Measurements from ENCODE around the gene CAMK1D.

Gene CAMK1D

DNA sequence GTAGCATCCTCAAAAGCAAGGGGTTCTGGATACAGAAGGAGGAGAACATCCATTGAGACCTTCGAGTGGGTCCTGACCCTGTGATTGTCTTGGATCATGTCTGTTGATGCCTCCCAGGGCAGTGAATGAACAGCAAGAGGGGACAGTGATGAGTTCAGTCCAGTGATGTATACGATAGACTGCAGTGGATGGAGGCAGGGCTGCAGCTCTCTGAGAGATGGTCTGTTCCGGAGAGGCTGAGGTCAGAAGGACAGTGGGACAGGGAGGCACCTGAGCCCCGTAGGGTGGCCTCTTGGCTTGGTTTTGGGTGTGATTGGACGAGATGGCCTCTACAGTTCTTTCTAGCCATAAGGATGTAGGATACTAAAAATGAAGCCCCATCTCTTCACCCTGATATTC is 280.4 kb downstream of the CAMK1D start:
- DNase-seq (ENCODE audit: low spot score): no peak

- no peak for DNase-seq (ENCODE audit: low spot score)
These were observed 281.9 kb downstream of the CAMK1D start for GRCh38 chr10:12631216-12631615.

- no peak for DNase-seq (ENCODE audit: low spot score)
These were observed 282.6 kb downstream of the CAMK1D start for GRCh38 chr10:12631787-12632562.

GRCh38 chr10:12633776-12634620 is 284.7 kb downstream of the CAMK1D start:
- DNase-seq (ENCODE audit: low spot score): no peak

DNA sequence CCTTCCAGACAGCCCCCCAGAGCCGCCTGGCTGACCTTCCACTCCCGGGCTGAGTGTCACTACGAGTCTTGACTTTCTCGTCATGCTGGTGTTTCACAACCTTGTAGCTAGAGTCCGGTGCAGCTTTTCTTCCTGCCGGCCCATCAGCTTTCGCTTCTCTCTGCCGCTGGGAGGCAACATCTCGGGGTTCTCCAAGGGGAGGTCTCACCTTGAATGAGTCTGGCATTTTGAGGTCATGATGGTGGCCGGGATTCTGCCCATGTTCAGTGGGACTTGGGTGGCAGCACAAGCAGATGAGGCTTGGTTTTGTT is 285.2 kb downstream of the CAMK1D start:
- DNase-seq (ENCODE audit: low spot score): no peak

DNA sequence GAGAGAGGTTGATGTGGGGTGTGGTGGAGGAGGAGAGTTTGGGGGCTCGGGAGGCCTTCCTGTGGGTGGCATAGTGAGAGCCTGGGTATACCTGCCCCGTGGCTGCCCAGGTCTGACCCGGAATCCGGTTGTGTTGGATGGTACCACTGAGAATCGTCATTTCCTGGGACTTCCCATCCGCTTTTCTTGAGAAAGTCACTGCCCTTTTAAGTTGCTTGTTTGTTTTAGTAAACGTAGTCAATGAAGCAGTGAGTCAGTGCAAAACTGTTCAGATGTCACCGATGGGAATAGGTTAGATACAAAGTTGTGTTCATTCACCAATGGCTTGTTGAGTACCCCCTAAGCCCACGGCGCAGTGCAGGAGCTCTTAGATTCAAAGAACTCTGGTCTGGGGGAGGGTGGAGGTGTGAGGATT is 285.8 kb downstream of the CAMK1D start:
- DNase-seq (ENCODE audit: low spot score): no peak

DNA sequence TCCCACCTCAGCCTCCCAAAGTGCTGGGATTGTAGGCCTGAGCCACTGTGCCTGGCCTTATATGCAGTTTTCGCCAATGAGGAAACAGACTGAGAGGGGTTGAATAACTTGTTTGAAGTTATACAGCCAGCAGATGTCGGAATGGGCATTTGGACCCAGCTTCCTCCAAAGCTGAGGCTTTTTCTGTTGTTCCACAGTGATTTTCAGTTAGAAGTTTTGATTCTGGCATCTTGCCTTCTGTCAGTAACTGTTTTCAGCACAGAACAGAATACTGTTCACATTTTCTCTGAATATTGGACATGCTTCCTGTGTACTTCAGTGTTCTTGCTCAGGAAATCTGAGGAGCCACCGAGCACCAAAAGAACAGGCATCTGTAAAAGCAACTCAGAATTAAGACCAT is 287.2 kb downstream of the CAMK1D start:
- DNase-seq (ENCODE audit: low spot score): no peak

DNA sequence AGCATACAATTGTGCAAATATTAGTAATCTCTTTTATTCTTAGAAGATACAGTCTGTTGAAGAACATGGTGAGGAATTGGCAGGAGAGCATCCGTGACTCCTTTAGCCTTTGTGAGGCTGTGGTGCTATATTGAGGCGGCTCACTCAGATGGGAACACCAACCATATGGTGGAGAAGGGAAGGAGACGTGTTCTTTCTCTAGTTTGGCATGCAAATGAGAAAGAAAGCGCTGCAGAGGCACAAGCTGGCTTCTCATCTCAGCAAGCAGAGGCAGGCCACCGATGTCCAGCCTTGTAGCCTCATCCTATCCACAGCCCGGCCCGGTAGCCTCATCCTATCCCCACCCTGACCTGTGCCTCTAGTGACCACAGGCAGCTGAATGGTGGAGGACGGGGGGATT is 288.3 kb downstream of the CAMK1D start:
- no peak for DNase-seq (ENCODE audit: low spot score)

GRCh38 chr10:12638103-12638502 is 288.8 kb downstream of the CAMK1D start:
- no peak for DNase-seq (ENCODE audit: low spot score)

DNA sequence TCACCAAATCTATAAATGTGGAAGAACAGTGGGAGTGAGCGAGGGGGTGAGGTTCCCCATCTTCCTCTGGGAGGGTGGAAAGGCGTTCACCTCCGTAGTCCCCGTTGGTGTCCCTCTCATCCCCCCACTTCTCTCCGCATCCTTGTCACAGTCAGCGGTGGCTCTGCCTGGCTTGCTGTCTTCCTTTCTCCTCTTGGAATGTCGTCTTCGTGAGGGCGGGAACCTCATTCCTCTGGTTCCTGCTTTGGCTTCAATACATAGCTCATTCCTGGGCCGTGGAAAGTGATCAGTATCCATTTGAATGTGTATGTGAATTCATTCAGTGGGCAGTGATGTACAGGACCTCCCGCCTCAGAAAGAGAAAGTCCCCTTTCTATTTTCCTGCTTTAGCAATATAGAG is 289.4 kb downstream of the CAMK1D start:
- DNase-seq (ENCODE audit: low spot score): no peak

GRCh38 chr10:12639996-12640944 is 290.9 kb downstream of the CAMK1D start:
- no peak for DNase-seq (ENCODE audit: low spot score)

DNA sequence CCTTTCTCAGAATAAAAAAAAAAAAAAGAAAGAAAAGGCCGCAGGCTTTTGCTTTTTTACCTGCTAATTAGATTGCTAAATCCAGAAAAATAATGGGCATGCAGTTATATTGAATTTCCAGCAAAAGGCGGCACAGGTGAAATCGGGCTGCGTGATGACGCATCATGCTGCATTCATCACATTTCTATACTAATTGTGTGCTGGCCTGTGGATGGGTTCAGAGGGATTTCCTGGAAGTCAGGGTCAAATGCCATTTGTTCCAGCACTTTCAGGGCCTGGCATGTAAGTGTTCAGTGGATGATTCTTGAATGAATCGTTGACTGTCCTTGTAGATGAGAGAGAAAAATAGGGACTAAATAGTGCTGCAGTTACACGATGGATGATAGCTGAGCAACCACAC is 292.7 kb downstream of the CAMK1D start:
- DNase-seq (ENCODE audit: low spot score): no peak

DNA sequence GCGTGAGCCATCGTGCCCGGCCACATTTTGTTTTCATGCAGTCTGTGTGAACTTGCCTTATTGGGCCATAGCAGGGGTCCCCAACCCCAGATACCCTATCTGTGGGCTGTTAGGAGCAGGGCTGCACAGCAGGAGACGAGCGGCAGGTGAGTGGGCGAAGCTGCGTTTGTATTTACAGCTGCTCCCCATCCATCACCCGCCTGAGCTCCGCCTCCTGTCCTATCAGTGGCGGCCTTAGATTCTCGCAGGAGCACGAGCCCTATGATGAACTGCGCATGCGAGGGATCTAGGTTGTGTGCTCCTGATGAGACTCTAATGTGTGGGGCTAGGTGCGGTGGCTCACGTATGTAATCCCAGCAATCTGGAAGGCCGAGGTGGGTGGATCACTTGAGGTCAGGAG is 293.9 kb downstream of the CAMK1D start:
- no peak for DNase-seq (ENCODE audit: low spot score)

GRCh38 chr10:12644380-12645144 is 295.2 kb downstream of the CAMK1D start:
- DNase-seq (ENCODE audit: low spot score): no peak

DNA sequence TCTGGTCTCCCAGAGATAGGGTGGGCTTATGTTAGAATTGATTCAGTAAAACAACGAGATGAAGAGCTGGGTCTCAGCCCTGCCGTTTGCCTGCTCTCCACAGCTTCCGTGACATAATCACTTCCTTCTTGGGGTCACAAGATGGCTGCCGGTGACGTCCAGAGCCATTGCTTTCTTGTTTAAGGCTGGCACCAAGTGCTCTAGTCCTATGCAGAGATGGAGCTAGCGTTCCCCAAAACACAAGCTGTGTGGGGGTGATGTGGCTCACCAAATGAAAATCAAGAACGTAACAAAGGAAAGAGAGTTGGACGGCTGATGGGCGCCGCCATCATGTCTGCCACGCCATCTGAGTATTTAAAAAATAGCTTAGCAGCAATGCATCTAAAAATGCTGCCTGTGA is 296.1 kb downstream of the CAMK1D start:
- no peak for DNase-seq (ENCODE audit: low spot score)

DNA sequence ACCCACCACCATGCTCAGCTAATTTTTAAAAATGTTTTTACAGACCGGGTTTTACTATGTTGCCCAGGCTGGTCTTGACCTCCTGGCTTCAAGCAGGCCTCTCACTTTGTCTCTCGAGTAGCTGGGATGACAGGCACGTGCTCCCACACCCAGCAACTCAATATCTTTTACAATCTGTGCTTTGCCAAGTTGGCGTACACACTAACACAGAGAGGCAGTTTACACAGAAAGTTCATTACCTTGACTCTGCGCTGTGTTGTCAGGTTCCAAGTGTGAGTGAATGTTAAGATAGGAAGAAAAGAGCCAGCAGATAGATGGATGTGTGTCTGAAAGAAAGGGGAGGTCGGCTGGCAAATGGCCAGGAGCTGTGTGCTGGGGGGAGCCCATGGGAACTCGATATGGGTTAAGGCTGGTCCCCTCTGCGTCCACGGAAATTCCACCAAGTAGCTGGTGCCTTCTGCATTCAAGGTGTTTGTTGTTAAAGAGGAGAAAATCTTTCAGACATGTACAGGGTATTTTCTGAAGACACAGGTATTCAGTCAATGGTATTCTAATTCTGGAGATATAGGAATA is 299.8 kb downstream of the CAMK1D start:
- DNase-seq (ENCODE audit: low spot score): no peak

GRCh38 chr10:12650122-12650521 is 300.8 kb downstream of the CAMK1D start:
- no peak for DNase-seq (ENCODE audit: low spot score)

GRCh38 chr10:12650538-12651298 is 301.4 kb downstream of the CAMK1D start:
- DNase-seq (ENCODE audit: low spot score): no peak

DNA sequence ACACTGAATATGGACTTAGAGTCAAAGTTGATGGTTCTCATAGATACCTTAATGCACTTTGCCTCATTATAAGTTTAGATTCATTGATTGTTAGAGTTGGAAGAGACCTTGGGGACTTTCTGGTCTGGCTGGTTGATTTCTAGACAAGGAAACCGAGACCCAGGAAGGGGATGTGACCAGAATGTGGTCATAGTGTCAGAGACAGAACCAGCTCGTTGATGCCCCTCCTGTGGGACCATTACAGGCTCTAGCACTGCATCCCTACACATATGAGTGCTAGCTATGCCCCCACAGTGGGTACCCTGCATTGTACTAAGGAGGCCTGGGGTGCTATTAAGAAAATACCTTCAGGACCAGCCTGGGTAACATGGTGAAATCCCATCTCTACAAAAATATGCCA is 306.6 kb downstream of the CAMK1D start:
- DNase-seq (ENCODE audit: low spot score): no peak

DNA sequence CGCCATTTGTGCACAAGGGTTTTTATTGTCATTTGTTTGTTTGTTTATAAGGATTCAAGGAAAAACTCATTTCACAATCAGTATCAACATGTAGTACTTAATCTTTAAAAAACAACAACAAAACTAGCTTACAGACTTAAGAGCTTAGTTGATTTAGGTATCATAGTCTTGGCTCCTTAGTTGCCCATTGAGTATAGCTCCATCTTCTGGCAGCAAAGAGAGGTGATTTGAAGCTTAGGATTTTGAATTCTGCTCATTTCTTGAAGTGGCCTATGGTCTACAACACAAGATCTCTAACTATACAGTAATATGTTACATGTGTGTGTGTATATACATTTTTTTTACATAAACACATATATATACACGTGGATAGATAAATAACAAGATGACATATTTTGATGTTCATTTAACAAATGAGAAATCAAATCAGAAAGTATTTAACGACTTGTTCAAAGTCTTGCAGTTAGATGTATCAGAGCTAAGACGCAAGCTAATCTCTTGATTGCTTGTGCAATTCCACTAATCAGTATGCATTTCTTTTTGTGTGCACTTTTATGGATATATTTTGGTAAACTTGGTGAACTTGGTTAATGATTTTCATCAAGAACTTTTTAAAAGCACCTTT is 307.3 kb downstream of the CAMK1D start:
- peak; percentile 51 for DNase-seq (ENCODE audit: low spot score)
